GM12878 (cell line): ENCODE measurements around the gene GLT1D1. TPM values are rescaled to one million over a fixed set of nuclear protein-coding genes. Genes with fewer than 3 reads are reported as not detected.
A peak's percentile ranks its signal among the peaks of the same experiment; 100 is the strongest.

Experiments used
- ATAC-seq: fragments of 200-7000 bp; cut with Tn5 transposase; 3 replicates; pipeline ENCODE4 v1.9.1; 2020; ENCODE audit warnings: mild to moderate bottlenecking, moderate library complexity
- BruUV-seq: library from RNA; stranded (reverse); fragments of 400-500 nt; replicated peaks from 2 replicates; lab custom pipeline; 2021; lab: Mats Ljungman, UMichigan
- CTCF ChIA-PET: fragments of 300-600 bp; sonication (Branson Sonifier 250); formaldehyde crosslinking; extraction: SDS; loops from one replicate; lab custom pipeline; 2021; ENCODE audit warnings: inconsistent platforms; lab: Yijun Ruan, JAX
- POLR2A ChIA-PET: fragments of 350-600 bp; formaldehyde crosslinking; extraction: SDS; loops from one replicate; lab custom pipeline; 2021; ENCODE audit warnings: inconsistent platforms; lab: Charles Lee
- RAD21 ChIA-PET: fragments of 300-600 bp; sonication (Branson Sonifier 250); formaldehyde crosslinking; loops from one replicate; lab custom pipeline; 2023; ENCODE audit warnings: antibody characterized with exemption; ENCODE audit not compliant: unreplicated experiment; lab: Charles Lee
- SMC1A ChIA-PET: fragments of 300-600 bp; sonication (Branson Sonifier 250); formaldehyde crosslinking; loops from one replicate; lab custom pipeline; 2023; ENCODE audit not compliant: unreplicated experiment, uncharacterized antibody; lab: Charles Lee
- DNase-seq: peaks from one replicate; pipeline ENCODE4 v3.0.0-alpha.2; 2011; ENCODE audit warnings: low read depth, low spot score
- FAIRE-seq: peaks from 3 replicates; lab custom pipeline; 2011; peaks lifted over from hg19 to GRCh38; lab: Jason Lieb, UNC
- H2AFZ ChIP-seq: 2 replicates; pipeline ENCODE4 v1.6.0; 2011; ENCODE audit warnings: low read depth, low read length, control low read depth; ENCODE audit not compliant: control insufficient read depth
- H3K27ac ChIP-seq: 2 replicates; pipeline ENCODE4 v1.5.1; 2011; ENCODE audit warnings: control low read depth; ENCODE audit not compliant: control insufficient read depth, insufficient read depth
- H3K27me3 ChIP-seq, 2 experiments: replicated peaks in 1 of 2; 2 replicates each; pipeline versions ENCODE4 v1.6.0 to v1.6.1; 2011; ENCODE audit warnings: low read length in 1 of 2; ENCODE audit not compliant: control insufficient read depth in 2 of 2, insufficient read depth in 2 of 2
- H3K36me3 ChIP-seq, 2 experiments: 2 replicates each; pipeline ENCODE4 v1.5.1; 2011; ENCODE audit warnings: low read length in 1 of 2; ENCODE audit not compliant: control insufficient read depth in 2 of 2, insufficient read depth in 2 of 2
- H3K4me1 ChIP-seq: 2 replicates; pipeline ENCODE4 v1.6.1; 2011; ENCODE audit warnings: mild to moderate bottlenecking, low read length, moderate library complexity, mixed read lengths; ENCODE audit not compliant: control insufficient read depth, insufficient read depth
- H3K4me2 ChIP-seq: 2 replicates; pipeline ENCODE4 v1.6.0; 2011; ENCODE audit warnings: control low read depth; ENCODE audit not compliant: control insufficient read depth, insufficient read depth
- H3K4me3 ChIP-seq: fragments of 200-600 bp; sonication (generic); 2 replicates; pipeline ENCODE4 v1.5.1; 2016
- H3K79me2 ChIP-seq: 2 replicates; pipeline ENCODE4 v1.6.0; 2011; ENCODE audit warnings: low read length; ENCODE audit not compliant: control insufficient read depth, insufficient read depth
- H3K9ac ChIP-seq: 2 replicates; pipeline ENCODE4 v1.8.0; 2011; ENCODE audit warnings: low read length, control low read depth, mixed read lengths; ENCODE audit not compliant: control insufficient read depth, insufficient read depth
- H3K9me3 ChIP-seq: replicated peaks from 3 replicates; pipeline ENCODE4 v1.5.1; 2011; ENCODE audit warnings: mild to moderate bottlenecking, low read length; ENCODE audit not compliant: control insufficient read depth, insufficient read depth
- H4K20me1 ChIP-seq: 2 replicates; pipeline ENCODE4 v1.6.0; 2011; ENCODE audit not compliant: control insufficient read depth, insufficient read depth
- BHLHE40 ChIP-seq, 2 experiments: fragments of 450-650 bp in 1 of 2; IDR thresholded peaks; 2 replicates each; pipeline ENCODE4 v1.6.1; 2011 to 2017; ENCODE audit warnings: low read depth in 2 of 2, borderline replicate concordance in 1 of 2, improper control_type of control experiment in 1 of 2, low read length in 1 of 2, mild to moderate bottlenecking in 1 of 2
- CHD4 ChIP-seq: fragments of 200-600 bp; sonication (generic); IDR thresholded peaks from 2 replicates; pipeline ENCODE4 v1.6.1; 2016; ENCODE audit warnings: mild to moderate bottlenecking
- EZH2 ChIP-seq: IDR thresholded peaks from 2 replicates; pipeline ENCODE4 v1.6.1; 2012; ENCODE audit warnings: low read depth, mild to moderate bottlenecking, control low read depth, inconsistent platforms, low read length, borderline replicate concordance; ENCODE audit not compliant: control insufficient read depth
- IKZF1 ChIP-seq: fragments of 450-650 bp; conservative IDR thresholded peaks from 2 replicates; pipeline ENCODE4 v1.6.1; 2017; ENCODE audit warnings: antibody characterized with exemption, mild to moderate bottlenecking
- KLF5 ChIP-seq: fragments of 450-650 bp; IDR thresholded peaks from 2 replicates; pipeline ENCODE4 v1.6.1; 2014; ENCODE audit warnings: mild to moderate bottlenecking; ENCODE audit not compliant: partially characterized antibody
- RAD21 ChIP-seq: IDR thresholded peaks from 2 replicates; pipeline ENCODE4 v1.6.1; 2011; ENCODE audit warnings: mild to moderate bottlenecking, low read depth, low read length, moderate library complexity; ENCODE audit not compliant: insufficient read depth
- RCOR1 ChIP-seq: conservative IDR thresholded peaks from 2 replicates; pipeline ENCODE4 v1.6.1; 2012; ENCODE audit warnings: low read depth, low read length, improper control_type of control experiment
- ZZZ3 ChIP-seq: IDR thresholded peaks from 2 replicates; pipeline ENCODE4 v1.6.1; 2011; ENCODE audit warnings: low read depth; ENCODE audit not compliant: control insufficient read depth, insufficient read length
- WGBS: methylation state at CpG from one replicate; pipeline ENCODE4 v1.1.6; 2016; ENCODE audit warnings: low lambda C conversion rate; ENCODE audit not compliant: insufficient replicate concordance, insufficient coverage; ENCODE audit errors: missing lambda C conversion rate; 5-methylcytosine and 5-hydroxymethylcytosine counted together
- in situ Hi-C: fragments of 300-500 bp; cut with MboI; formaldehyde crosslinking; loops from 9 replicates; pipeline ENCODE4 v1.14.3; 2018; ENCODE audit warnings: mixed read lengths
- intact Hi-C: fragments of 100-400 bp; cut with micrococcal nuclease; formaldehyde crosslinking; loops from one replicate; pipeline ENCODE4 v1.14.2; 2022; ENCODE audit not compliant: unreplicated experiment
- polyA plus RNA-seq, 11 experiments: library from polyadenylated mRNA; depleted of rRNA in 4 of 11; unstranded in 6 of 11; stranded (reverse) in 5 of 11; fragments of >200 nt; fragmentation: Nextera tagmentation in 4 of 11; fragmentation: Illumina TruSeq in 1 of 11; extraction: Ambion mirVana in 4 of 11; extraction: Trizol in 1 of 11; gene quantifications; 1 replicate in 1 of 11; 2 replicates in 10 of 11; pipeline versions ENCODE4 v1.2.1 to v1.2.3, GENCODE V29; 2011 to 2016; ENCODE audit warnings: inconsistent platforms in 2 of 11, missing spikeins in 2 of 11, low read depth in 1 of 11
- total RNA-seq, 4 experiments: library from RNA; depleted of rRNA in 3 of 4; stranded (reverse); fragments of >200 nt in 3 of 4; fragmentation: Illumina TruSeq in 1 of 4; extraction: Trizol in 1 of 4; gene quantifications; 2 replicates each; pipeline versions ENCODE4 v1.2.1 to v1.2.3, GENCODE V29; 2013 to 2021
- TF ChIP-seq, protein P1 (sequence below): IDR thresholded peaks from 2 replicates; pipeline ENCODE4 v1.6.1; 2012; ENCODE audit warnings: mild to moderate bottlenecking, low read depth, low read length
- TF ChIP-seq, protein P2 (sequence below): fragments of 450-650 bp; IDR thresholded peaks from 2 replicates; pipeline ENCODE4 v1.6.1; 2014; ENCODE audit warnings: mild to moderate bottlenecking
- TF ChIP-seq, protein P3 (sequence below): IDR thresholded peaks from 2 replicates; pipeline ENCODE4 v1.6.1; 2011; ENCODE audit warnings: low read depth, mild to moderate bottlenecking, low read length, moderate library complexity, borderline replicate concordance; ENCODE audit errors: extremely low read depth
- TF ChIP-seq, protein P4 (sequence below): IDR thresholded peaks from 2 replicates; pipeline ENCODE4 v1.6.1; 2012; ENCODE audit warnings: low read depth, low read length, improper control_type of control experiment

The GLT1D1 gene
- total and polyA plus RNA-seq, 10 of the 15 experiments (the other 5 are each of a cell fraction or from before 2014, with no cell fraction given): 0.42 to 62.8 (median 3.0) TPM

DNA sequence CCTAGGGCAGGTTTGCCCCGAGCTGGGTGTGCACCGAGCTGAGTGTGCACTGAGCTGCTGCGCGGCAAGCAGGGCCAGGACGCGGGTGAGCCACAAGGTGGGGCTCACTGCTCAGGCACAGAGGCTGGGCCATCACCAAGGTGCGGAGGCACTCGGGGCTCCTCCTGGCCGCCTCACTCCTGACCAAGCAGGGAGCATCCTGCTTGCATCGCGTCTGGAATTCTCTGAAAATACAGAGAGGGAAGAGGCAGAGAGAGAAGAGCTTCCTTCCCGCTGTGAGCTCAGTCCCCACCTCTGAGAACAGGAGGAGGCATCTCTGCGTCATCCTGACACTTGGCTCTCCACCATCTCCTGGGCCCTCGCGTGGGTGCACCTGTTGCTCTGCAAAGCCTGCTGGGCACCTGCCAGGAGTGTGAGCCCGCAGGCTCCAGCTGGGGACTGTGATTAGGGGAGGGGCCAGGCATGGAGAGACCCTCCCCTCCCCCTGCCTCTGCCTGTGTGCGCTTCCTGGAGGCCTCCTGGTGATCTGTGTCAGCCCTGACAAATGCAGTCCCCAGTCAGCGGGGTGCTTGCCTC is 116.3 kb downstream of the GLT1D1 start (continued):
- TF ChIP-seq, protein P1, sequence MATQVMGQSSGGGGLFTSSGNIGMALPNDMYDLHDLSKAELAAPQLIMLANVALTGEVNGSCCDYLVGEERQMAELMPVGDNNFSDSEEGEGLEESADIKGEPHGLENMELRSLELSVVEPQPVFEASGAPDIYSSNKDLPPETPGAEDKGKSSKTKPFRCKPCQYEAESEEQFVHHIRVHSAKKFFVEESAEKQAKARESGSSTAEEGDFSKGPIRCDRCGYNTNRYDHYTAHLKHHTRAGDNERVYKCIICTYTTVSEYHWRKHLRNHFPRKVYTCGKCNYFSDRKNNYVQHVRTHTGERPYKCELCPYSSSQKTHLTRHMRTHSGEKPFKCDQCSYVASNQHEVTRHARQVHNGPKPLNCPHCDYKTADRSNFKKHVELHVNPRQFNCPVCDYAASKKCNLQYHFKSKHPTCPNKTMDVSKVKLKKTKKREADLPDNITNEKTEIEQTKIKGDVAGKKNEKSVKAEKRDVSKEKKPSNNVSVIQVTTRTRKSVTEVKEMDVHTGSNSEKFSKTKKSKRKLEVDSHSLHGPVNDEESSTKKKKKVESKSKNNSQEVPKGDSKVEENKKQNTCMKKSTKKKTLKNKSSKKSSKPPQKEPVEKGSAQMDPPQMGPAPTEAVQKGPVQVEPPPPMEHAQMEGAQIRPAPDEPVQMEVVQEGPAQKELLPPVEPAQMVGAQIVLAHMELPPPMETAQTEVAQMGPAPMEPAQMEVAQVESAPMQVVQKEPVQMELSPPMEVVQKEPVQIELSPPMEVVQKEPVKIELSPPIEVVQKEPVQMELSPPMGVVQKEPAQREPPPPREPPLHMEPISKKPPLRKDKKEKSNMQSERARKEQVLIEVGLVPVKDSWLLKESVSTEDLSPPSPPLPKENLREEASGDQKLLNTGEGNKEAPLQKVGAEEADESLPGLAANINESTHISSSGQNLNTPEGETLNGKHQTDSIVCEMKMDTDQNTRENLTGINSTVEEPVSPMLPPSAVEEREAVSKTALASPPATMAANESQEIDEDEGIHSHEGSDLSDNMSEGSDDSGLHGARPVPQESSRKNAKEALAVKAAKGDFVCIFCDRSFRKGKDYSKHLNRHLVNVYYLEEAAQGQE: no peak
- TF ChIP-seq RAD21 (peak; percentile 73), KLF5 (no peak), ZZZ3 (no peak), IKZF1 (0 out of 2 replicates have a peak, but pooled peaks have one; percentile 12)

DNA sequence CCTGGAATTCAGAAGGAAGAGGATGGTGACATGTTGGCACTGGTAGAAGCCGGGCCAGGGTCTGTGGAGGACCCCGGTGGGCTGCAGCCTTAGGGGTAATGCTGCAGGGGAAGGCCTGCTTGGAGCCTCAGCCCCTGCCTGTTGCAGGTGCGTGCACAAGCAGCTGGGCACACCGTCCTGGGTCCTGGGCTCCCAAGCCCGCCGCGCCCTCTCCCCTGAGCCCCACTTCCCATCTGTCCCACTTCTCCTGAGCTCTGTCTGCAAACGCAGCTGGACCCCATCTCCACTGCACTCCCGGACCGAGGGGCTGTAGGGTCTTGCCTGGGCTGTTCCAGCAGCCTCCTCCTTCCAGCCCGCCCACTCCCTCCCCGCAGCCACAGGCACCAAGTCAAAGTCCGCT is 116.8 kb downstream of the GLT1D1 start:
- Histone ChIP-seq H3K79me2 (no peaks in the 10 kb centered on the region), H2AFZ (no peak overlapping the region), H3K4me3 (no peak overlapping the region), H3K27me3 (no peaks in the 10 kb centered on the region), H3K4me1 (peaks cover 5% of the 10 kb centered on the region; the same call in 1 of the 2 replicates), H3K9ac (no peak overlapping the region), H3K36me3 (peaks cover 0 to 1% of the 10 kb centered on the region in 2 experiments; a peak in 2 of 4 replicates), H3K27ac (no peak overlapping the region), H3K9me3 (no peaks in the 10 kb centered on the region), H3K4me2 (no peak overlapping the region), H4K20me1 (no peaks in the 10 kb centered on the region)
- ATAC-seq: no peak
- RAD21 ChIA-PET: interaction anchor here (1.2 to 1.9 kb wide), 9 partner anchors 20 to 1044 kb away, joined by 3 to 8 read pairs (median 4); no protein-coding TSS in a partner anchor
- in situ Hi-C loops (loop anchor here (10.0 kb wide), 1 partner anchor 945 kb away; no protein-coding TSS in a partner anchor), intact Hi-C loops (no loop called here)
- FAIRE-seq: no peak
- SMC1A ChIA-PET: interaction anchor here (0.8 to 2.3 kb wide), 10 partner anchors 48 to 1044 kb away, joined by 3 to 9 read pairs (median 6); no protein-coding TSS in a partner anchor
- TF ChIP-seq BHLHE40 (IDR thresholded peaks at IDR 0.05; ENCODE audit: borderline replicate concordance in 1 of 2, low read depth in 2 of 2, low read length in 1 of 2) (no peak), CHD4 (no peak), EZH2 (no peak), RCOR1 (no peak)
- TF ChIP-seq, protein P2, sequence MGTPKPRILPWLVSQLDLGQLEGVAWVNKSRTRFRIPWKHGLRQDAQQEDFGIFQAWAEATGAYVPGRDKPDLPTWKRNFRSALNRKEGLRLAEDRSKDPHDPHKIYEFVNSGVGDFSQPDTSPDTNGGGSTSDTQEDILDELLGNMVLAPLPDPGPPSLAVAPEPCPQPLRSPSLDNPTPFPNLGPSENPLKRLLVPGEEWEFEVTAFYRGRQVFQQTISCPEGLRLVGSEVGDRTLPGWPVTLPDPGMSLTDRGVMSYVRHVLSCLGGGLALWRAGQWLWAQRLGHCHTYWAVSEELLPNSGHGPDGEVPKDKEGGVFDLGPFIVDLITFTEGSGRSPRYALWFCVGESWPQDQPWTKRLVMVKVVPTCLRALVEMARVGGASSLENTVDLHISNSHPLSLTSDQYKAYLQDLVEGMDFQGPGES: no peak
- TF ChIP-seq, protein P3, sequence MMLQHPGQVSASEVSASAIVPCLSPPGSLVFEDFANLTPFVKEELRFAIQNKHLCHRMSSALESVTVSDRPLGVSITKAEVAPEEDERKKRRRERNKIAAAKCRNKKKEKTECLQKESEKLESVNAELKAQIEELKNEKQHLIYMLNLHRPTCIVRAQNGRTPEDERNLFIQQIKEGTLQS: no peak
- TF ChIP-seq, protein P4, sequence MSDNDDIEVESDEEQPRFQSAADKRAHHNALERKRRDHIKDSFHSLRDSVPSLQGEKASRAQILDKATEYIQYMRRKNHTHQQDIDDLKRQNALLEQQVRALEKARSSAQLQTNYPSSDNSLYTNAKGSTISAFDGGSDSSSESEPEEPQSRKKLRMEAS: no peak
- POLR2A ChIA-PET: interaction anchor here (1.8 kb wide), 1 partner anchor 171 kb away, joined by 4 read pairs; no protein-coding TSS in a partner anchor
- CTCF ChIA-PET: interaction anchor here (0.7 to 2.8 kb wide), 13 partner anchors 9 to 1044 kb away, joined by 3 to 12 read pairs (median 3); no protein-coding TSS in a partner anchor
- WGBS: 62% methylated on average over 12 of the region's 13 CpGs
- no TSS peak for BruUV-seq
- no peak for DNase-seq
